ENCODE data around the gene CD274. TPM values are rescaled to one million over a fixed set of nuclear protein-coding genes. Genes with fewer than 3 reads are reported as not detected.

Gene CD274
- polyA plus RNA-seq, 3 donors = 0.24 to 0.84 TPM; not detected in 1

DNA sequence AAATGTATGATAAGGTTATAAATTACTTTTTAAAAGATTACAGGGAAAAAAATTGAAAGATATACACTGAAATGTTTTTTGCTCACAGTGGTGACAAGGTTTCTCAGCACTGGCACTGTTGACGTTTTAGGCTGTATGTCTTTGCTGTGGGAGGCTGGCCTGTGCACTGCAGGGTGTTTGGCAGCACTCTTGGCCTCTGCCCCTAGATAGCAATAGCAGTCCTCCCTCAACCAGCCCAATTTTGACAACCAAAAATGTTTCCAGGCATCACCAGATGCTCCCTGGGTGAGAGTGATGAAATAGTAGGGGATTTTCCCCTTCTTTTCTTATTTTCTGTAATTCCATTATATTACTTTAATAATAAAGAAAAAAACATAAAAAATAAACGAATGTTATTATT lies 3.3 kb downstream of the CD274 start:
- whole genome bisulfite sequencing (ENCODE audit: insufficient coverage) = no CpG with 5 or more reads among the region's 2 CpGs
- peaks cover 0 to 2% (median 2%) of the 10 kb centered on the region in 3 donors for H3K27me3 Mint-ChIP-seq (ENCODE audit: low read depth in 3 of 3)
- no peak for TF ChIP-seq CTCF (IDR thresholded peaks at IDR 0.05)
- no peak overlapping the region for H3K27ac Mint-ChIP-seq
- DNase-seq = no peak
- no peak overlapping the region for H3K4me3 Mint-ChIP-seq
- Histone ChIP-seq H3K9me3 (replicated peaks in 1 of 2; ENCODE audit: control insufficient read depth in 1 of 2, insufficient read depth in 1 of 2, low read length in 2 of 2) (no peaks in the 10 kb centered on the region), H3K4me1 (ENCODE audit: control insufficient read depth in 1 of 2, insufficient read depth in 2 of 2, low read length in 2 of 2) (peaks cover 32 to 38% of the 10 kb centered on the region in 2 donors), H2AFZ (ENCODE audit: insufficient read depth, low read depth, low read length, poor library complexity, severe bottlenecking) (no peak overlapping the region), H3K4me3 (replicated peaks in 1 of 3; ENCODE audit: low read depth in 2 of 3, low read length in 3 of 3) (no peak overlapping the region), H3K27me3 (ENCODE audit: control insufficient read depth in 2 of 2, insufficient read depth in 2 of 2, low read length in 2 of 2) (no peaks in the 10 kb centered on the region), H3K4me2 (replicated peaks; ENCODE audit: extremely low read depth, low read length, poor library complexity, severe bottlenecking) (no peak overlapping the region), H3K27ac (ENCODE audit: low read depth in 1 of 2, low read length in 2 of 2) (no peak overlapping the region), H4K20me1 (ENCODE audit: insufficient read depth, low read length) (no peaks in the 10 kb centered on the region), H3K9ac (ENCODE audit: insufficient read depth, low read length, poor library complexity, severe bottlenecking) (no peak overlapping the region), H3K79me2 (ENCODE audit: insufficient read depth, low read length) (no peaks in the 10 kb centered on the region), H3K36me3 (replicated peaks in 1 of 2; ENCODE audit: control insufficient read depth in 1 of 2, insufficient read depth in 2 of 2, low read length in 2 of 2) (no peaks in the 10 kb centered on the region)
- peaks cover 0 to 1% (median 0%) of the 10 kb centered on the region in 7 donors for H3K9me3 Mint-ChIP-seq
- H3K36me3 Mint-ChIP-seq = peaks cover 0 to 9% of the 10 kb centered on the region in 2 donors
- intact Hi-C loops (cut with micrococcal nuclease) = loop anchor here (10.0 kb wide), 4 partner anchors 61 to 469 kb away; partner anchors contain the start of genes PDCD1LG2 (in 2 of the 2) and JAK2 (in 1 of the 2)
- peaks cover 32% of the 10 kb centered on the region for H3K4me1 Mint-ChIP-seq

DNA sequence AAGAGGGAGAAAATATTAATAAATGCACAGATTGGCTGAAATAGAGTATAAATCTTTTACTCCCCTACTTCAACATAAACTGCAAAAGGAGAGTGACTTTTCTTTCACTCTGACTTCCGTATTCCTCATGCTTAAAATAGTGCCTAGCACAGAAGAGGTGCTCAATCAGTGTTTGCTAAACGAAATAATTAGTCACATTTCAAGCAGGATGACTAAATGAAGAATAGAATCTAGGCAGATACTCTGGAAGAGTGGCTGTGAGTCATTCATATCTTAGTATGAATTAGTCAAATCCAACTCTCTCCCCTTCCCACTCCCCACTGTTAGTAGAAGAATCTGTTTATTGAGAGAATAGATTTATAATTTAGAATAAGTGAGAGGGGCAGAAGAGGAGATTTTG lies 4.8 kb downstream of the CD274 start:
- Histone ChIP-seq H3K4me2 (replicated peaks; ENCODE audit: extremely low read depth, low read length, poor library complexity, severe bottlenecking) (no peak overlapping the region), H3K79me2 (ENCODE audit: insufficient read depth, low read length) (no peaks in the 10 kb centered on the region), H3K4me1 (ENCODE audit: control insufficient read depth in 1 of 2, insufficient read depth in 2 of 2, low read length in 2 of 2) (peaks cover 36 to 41% of the 10 kb centered on the region in 2 donors), H3K27me3 (ENCODE audit: control insufficient read depth in 2 of 2, insufficient read depth in 2 of 2, low read length in 2 of 2) (no peaks in the 10 kb centered on the region), H3K9me3 (replicated peaks in 1 of 2; ENCODE audit: control insufficient read depth in 1 of 2, insufficient read depth in 1 of 2, low read length in 2 of 2) (no peaks in the 10 kb centered on the region), H3K4me3 (replicated peaks in 1 of 3; ENCODE audit: low read depth in 2 of 3, low read length in 3 of 3) (no peak overlapping the region), H3K9ac (ENCODE audit: insufficient read depth, low read length, poor library complexity, severe bottlenecking) (no peak overlapping the region), H3K27ac (ENCODE audit: low read depth in 1 of 2, low read length in 2 of 2) (no peak overlapping the region), H4K20me1 (ENCODE audit: insufficient read depth, low read length) (no peaks in the 10 kb centered on the region), H3K36me3 (replicated peaks in 1 of 2; ENCODE audit: control insufficient read depth in 1 of 2, insufficient read depth in 2 of 2, low read length in 2 of 2) (no peaks in the 10 kb centered on the region), H2AFZ (ENCODE audit: insufficient read depth, low read depth, low read length, poor library complexity, severe bottlenecking) (no peak overlapping the region)
- peak overlapping the region in 3 of 7 donors; percentile 44 to 70 (median 55) for H3K27ac Mint-ChIP-seq
- peak in 2 of 3 donors; percentile 26 to 74 for DNase-seq
- peaks cover 0 to 1% (median 0%) of the 10 kb centered on the region in 7 donors for H3K9me3 Mint-ChIP-seq
- H3K4me3 Mint-ChIP-seq = no peak overlapping the region
- no CpG with 5 or more reads among the region's 2 CpGs for WGBS (ENCODE audit: insufficient coverage)
- intact Hi-C loops (cut with micrococcal nuclease) = loop anchor here (5.0 to 10.0 kb wide), 5 partner anchors 37 to 470 kb away; partner anchors contain the start of genes PDCD1LG2 (in 2 of the 2) and JAK2 (in 1 of the 2)
- peaks cover 0 to 2% (median 2%) of the 10 kb centered on the region in 3 donors for H3K27me3 Mint-ChIP-seq (ENCODE audit: low read depth in 3 of 3)
- peaks cover 0 to 9% of the 10 kb centered on the region in 2 donors for H3K36me3 Mint-ChIP-seq
- H3K4me1 Mint-ChIP-seq = peaks cover 41% of the 10 kb centered on the region
- no peak for TF ChIP-seq CTCF (IDR thresholded peaks at IDR 0.05)
